Measurements from ENCODE around the gene PCCA.
"Not testable (repeated sequence)": the region's sequence is repeated elsewhere in the genome, so short reads cannot be mapped to it uniquely, and the experiment has no call there.

Gene PCCA

GRCh38 chr13:100088644-100089464 lies at the start of gene PCCA:
Gene PCCA, plus strand, starts transcription at chr13:100089093. Its CDS starts 28 bp downstream, at chr13:100089121.
- peak; percentile 43 for FAIRE-seq

GRCh38 chr13:100039740-100040139 lies 49.2 kb upstream of the PCCA start:
- no peak for FAIRE-seq

GRCh38 chr13:100040196-100040595 lies 48.7 kb upstream of the PCCA start:
- peak; percentile 58 for FAIRE-seq

GRCh38 chr13:100044936-100045335 lies 44.0 kb upstream of the PCCA start:
- no peak for FAIRE-seq

GRCh38 chr13:100045355-100045754 lies 43.5 kb upstream of the PCCA start:
- FAIRE-seq, result no peak

GRCh38 chr13:100051070-100051469 lies 37.8 kb upstream of the PCCA start:
- no peak for FAIRE-seq

GRCh38 chr13:100059827-100060226 lies 29.1 kb upstream of the PCCA start:
- no peak for FAIRE-seq

- no peak for FAIRE-seq
Measured at GRCh38 chr13:100063333-100063732, 25.6 kb upstream of the PCCA start.

GRCh38 chr13:100063906-100064305 lies 25.0 kb upstream of the PCCA start:
- no peak for FAIRE-seq

GRCh38 chr13:100068133-100068931 lies 20.6 kb upstream of the PCCA start:
- no peak for FAIRE-seq

- no peak for FAIRE-seq
Measured at GRCh38 chr13:100069278-100069677, 19.6 kb upstream of the PCCA start.

- FAIRE-seq, result no peak
Measured at GRCh38 chr13:100075700-100076587, 12.9 kb upstream of the PCCA start.

GRCh38 chr13:100079003-100079402 lies 9.9 kb upstream of the PCCA start:
- FAIRE-seq, result not testable (repeated sequence)

- not testable (repeated sequence) for FAIRE-seq
Measured at GRCh38 chr13:100083401-100083800, 5.5 kb upstream of the PCCA start.

GRCh38 chr13:100088273-100088643 lies 635 bp upstream of the PCCA start:
- no peak for FAIRE-seq

- FAIRE-seq, result no peak
Measured at GRCh38 chr13:100089465-100090032, 656 bp downstream of the PCCA start.

GRCh38 chr13:100090861-100091260 lies 2.0 kb downstream of the PCCA start:
- no peak for FAIRE-seq

GRCh38 chr13:100091391-100091790 lies 2.5 kb downstream of the PCCA start:
- no peak for FAIRE-seq

GRCh38 chr13:100092273-100092672 lies 3.4 kb downstream of the PCCA start:
- not testable (repeated sequence) for FAIRE-seq

GRCh38 chr13:100095498-100095897 lies 6.6 kb downstream of the PCCA start:
- FAIRE-seq, result no peak

GRCh38 chr13:100096526-100096925 lies 7.6 kb downstream of the PCCA start:
- FAIRE-seq, result no peak

- no peak for FAIRE-seq
Measured at GRCh38 chr13:100097821-100098220, 8.9 kb downstream of the PCCA start.
